Measurements from ENCODE around the gene INTS3.

The INTS3 gene

GRCh38 chr1:153780551-153780950 is 52.7 kb downstream of the INTS3 start:
- H3K27ac ChIP-seq = peak overlapping the region; percentile 17

GRCh38 chr1:153782648-153783047 is 54.8 kb downstream of the INTS3 start:
- H3K27ac ChIP-seq = peak overlapping the region; percentile 96

More at GRCh38 chr1:153780551-153780950, 52.7 kb downstream of the INTS3 start:
- TF ChIP-seq ZFX (IDR thresholded peaks at IDR 0.05; ENCODE audit: borderline replicate concordance) (no peak), CTCF (IDR thresholded peaks at IDR 0.05) (no peak)

GRCh38 chr1:153783233-153784190 is 55.7 kb downstream of the INTS3 start:
- TF ChIP-seq ZFX (IDR thresholded peaks at IDR 0.05; ENCODE audit: borderline replicate concordance) = no peak
- 0 out of 2 replicates have a peak, but pooled peaks have one; percentile 12 for TF ChIP-seq CTCF (IDR thresholded peaks at IDR 0.05)
- H3K27ac ChIP-seq = peak overlapping the region; percentile 96

- TF ChIP-seq CTCF (IDR thresholded peaks at IDR 0.05) = no peak
- TF ChIP-seq ZFX (IDR thresholded peaks at IDR 0.05; ENCODE audit: borderline replicate concordance) = no peak
- H3K27ac ChIP-seq = no peak overlapping the region
Observed at GRCh38 chr1:153786038-153786790, 58.4 kb downstream of the INTS3 start.

GRCh38 chr1:153789478-153790034 is 61.7 kb downstream of the INTS3 start:
- H3K27ac ChIP-seq = no peak overlapping the region
- TF ChIP-seq ZFX (IDR thresholded peaks at IDR 0.05; ENCODE audit: borderline replicate concordance) = no peak
- TF ChIP-seq CTCF (IDR thresholded peaks at IDR 0.05) = no peak

DNA sequence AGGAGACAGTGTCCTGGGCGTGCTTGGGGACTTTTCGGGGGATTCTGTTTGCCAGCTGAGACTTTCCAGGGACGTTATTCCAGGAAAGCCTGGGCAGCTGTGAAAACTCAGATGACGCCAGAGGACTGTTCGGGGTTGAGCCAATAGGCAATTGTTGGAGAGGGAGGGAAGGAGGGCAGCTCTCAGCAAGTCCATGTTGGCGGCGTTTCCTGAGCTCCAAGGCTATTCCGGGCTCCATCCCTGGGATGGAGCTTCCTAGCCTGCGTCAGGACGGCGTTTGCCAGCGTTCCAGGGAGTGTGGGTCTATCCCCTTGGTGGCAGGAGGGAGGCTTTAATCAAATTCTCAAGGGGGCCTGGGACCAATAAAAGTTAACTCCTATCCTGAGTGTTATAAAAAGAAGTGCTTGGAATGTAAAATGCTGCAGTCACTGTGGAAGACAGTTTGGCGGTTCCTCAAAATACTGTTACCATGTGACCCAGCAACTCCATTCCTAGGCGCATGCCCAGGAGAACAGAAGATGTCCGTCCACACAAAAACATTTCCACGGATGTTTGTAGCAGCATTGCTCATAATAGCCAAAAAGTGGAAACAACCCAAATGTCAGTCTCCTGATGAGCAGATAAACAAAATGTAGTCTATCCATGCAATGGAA is 62.6 kb downstream of the INTS3 start:
- no peak overlapping the region for H3K27ac ChIP-seq
- TF ChIP-seq ZFX (IDR thresholded peaks at IDR 0.05; ENCODE audit: borderline replicate concordance) = no peak
- no peak for TF ChIP-seq CTCF (IDR thresholded peaks at IDR 0.05)

DNA sequence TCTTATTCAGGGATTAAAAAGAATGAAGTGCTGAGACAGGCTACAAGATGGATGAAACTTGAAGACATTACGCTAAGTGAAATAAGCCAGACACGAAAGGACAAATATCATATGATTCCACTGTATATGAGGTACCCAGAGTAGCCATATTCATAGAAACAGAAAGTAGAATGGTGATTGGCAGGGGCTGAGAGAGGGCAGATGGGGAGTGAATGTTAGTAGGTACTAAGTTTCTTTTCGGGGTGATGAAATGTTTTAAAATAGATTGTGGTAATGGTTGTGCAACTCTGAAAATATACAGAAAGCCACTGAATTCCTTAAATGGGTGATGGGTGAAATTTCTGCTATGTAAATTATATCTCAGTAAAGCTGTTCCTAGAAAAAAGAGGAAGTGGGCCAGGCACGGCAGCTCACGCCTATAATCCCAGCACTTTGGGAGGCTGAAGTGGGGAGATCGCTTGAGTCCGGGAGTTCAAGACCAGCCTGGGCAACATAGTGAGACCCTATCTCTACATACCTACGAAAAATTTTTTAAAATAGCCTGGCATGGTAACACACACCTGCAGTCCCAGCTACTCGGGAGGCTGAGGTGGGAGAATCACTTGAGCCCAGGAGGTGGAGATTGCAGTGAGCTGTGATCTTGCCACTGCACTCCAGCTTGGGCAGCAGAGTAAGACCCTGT is 63.3 kb downstream of the INTS3 start:
- H3K27ac ChIP-seq = no peak overlapping the region
- TF ChIP-seq ZFX (IDR thresholded peaks at IDR 0.05; ENCODE audit: borderline replicate concordance) (no peak), CTCF (IDR thresholded peaks at IDR 0.05) (no peak)

Data from 22Rv1 (cell line).